ENCODE measurements around the gene NTNG1.

GRCh38 chr1:107272321-107272720 lies 131.5 kb downstream of the NTNG1 start:
- TF ChIP-seq GATA2 (IDR thresholded peaks at IDR 0.05; ENCODE audit: low read depth, low read length) (no peak), GATA3 (IDR thresholded peaks at IDR 0.05; ENCODE audit: low read depth, low read length) (no peak)

Measured in SH-SY5Y (cell line).